Measurements from ENCODE around the gene KIF6.

Gene KIF6

GRCh38 chr6:39301606-39302005 is 423.6 kb downstream of the KIF6 start:
- Histone ChIP-seq H3K9me3 (ENCODE audit: control insufficient read depth, insufficient read depth, low read depth, low read length) (no peaks in the 10 kb centered on the region), H3K36me3 (ENCODE audit: control insufficient read depth in 2 of 2, insufficient read depth in 1 of 2, low read length in 2 of 2) (no peaks in the 10 kb centered on the region), H3K4me3 (ENCODE audit: low read depth, low read length) (no peak overlapping the region), H3K27ac (ENCODE audit: extremely low read depth, low read depth, low read length) (no peak overlapping the region), H3K4me1 (ENCODE audit: control insufficient read depth, insufficient read depth, low read length) (no peaks in the 10 kb centered on the region)
- CTCF ChIA-PET: interaction anchor here (0.6 to 13.4 kb wide), 9 partner anchors 9 to 521 kb away, joined by 3 to 453 read pairs (median 5); no protein-coding TSS in a partner anchor
- TF ChIP-seq CTCF (tag by site-specific recombination; IDR thresholded peaks at IDR 0.05) (peak; percentile 11; the same call in 1 of the 2 replicates), ZNF624 (tag by site-specific recombination; IDR thresholded peaks at IDR 0.05) (no peak), IKZF3 (tag by site-specific recombination; IDR thresholded peaks at IDR 0.05) (no peak), ZNF266 (tag by site-specific recombination; IDR thresholded peaks at IDR 0.05; ENCODE audit: low read depth) (no peak), REST (tag by site-specific recombination; IDR thresholded peaks at IDR 0.05) (no peak)
- POLR2A ChIA-PET: no interaction called here

- ChIA-PET CTCF (interaction anchor here (0.7 to 13.4 kb wide), 8 partner anchors 8 to 484 kb away, joined by 3 to 453 read pairs (median 6); no protein-coding TSS in a partner anchor), POLR2A (no interaction called here)
Observed at GRCh38 chr6:39300739-39301138, 424.5 kb downstream of the KIF6 start.

More at GRCh38 chr6:39300739-39301138, 424.5 kb downstream of the KIF6 start:
- Histone ChIP-seq H3K36me3 (ENCODE audit: control insufficient read depth in 2 of 2, insufficient read depth in 1 of 2, low read length in 2 of 2) (no peaks in the 10 kb centered on the region), H3K4me3 (ENCODE audit: low read depth, low read length) (no peak overlapping the region), H3K4me1 (ENCODE audit: control insufficient read depth, insufficient read depth, low read length) (no peaks in the 10 kb centered on the region), H3K9me3 (ENCODE audit: control insufficient read depth, insufficient read depth, low read depth, low read length) (no peaks in the 10 kb centered on the region), H3K27ac (ENCODE audit: extremely low read depth, low read depth, low read length) (no peak overlapping the region)
- TF ChIP-seq ZNF266 (tag by site-specific recombination; IDR thresholded peaks at IDR 0.05; ENCODE audit: low read depth): no peak
- no peak for TF ChIP-seq SCRT1 (tag by site-specific recombination; IDR thresholded peaks at IDR 0.05; ENCODE audit: borderline replicate concordance)
- TF ChIP-seq ZNF280C (tag by site-specific recombination; IDR thresholded peaks at IDR 0.05): no peak
- no peak for TF ChIP-seq ZNF433 (tag by site-specific recombination; IDR thresholded peaks at IDR 0.05; ENCODE audit: low read depth)
- no peak for TF ChIP-seq ZNF133 (tag by site-specific recombination; IDR thresholded peaks at IDR 0.05)
- TF ChIP-seq ZNF747 (tag by site-specific recombination; IDR thresholded peaks at IDR 0.05): no peak
- no peak for TF ChIP-seq ZNF621 (tag by site-specific recombination; IDR thresholded peaks at IDR 0.05)
- no peak for TF ChIP-seq ZNF19 (tag by site-specific recombination; IDR thresholded peaks at IDR 0.05; ENCODE audit: low read depth)
- no peak for TF ChIP-seq KLF16 (tag by site-specific recombination; IDR thresholded peaks at IDR 0.05)
- TF ChIP-seq KLF9 (tag by site-specific recombination; IDR thresholded peaks at IDR 0.05; ENCODE audit: low read depth): no peak
- no peak for TF ChIP-seq ZNF791 (tag by site-specific recombination; IDR thresholded peaks at IDR 0.05)
- no peak for TF ChIP-seq ZNF18 (tag by site-specific recombination; IDR thresholded peaks at IDR 0.05)
- TF ChIP-seq ZNF530 (tag by site-specific recombination; IDR thresholded peaks at IDR 0.05; ENCODE audit: low read depth): no peak
